Stimulated activated CD4-positive, alpha-beta T cell treated with anti-CD3 and anti-CD28 coated beads, Interleukin-15, amount 100 ng/mL, for 1 hour (primary cell): ENCODE measurements around the gene WNK1.
"Not testable (repeated sequence)": the region's sequence is repeated elsewhere in the genome, so short reads cannot be mapped to it uniquely, and the experiment has no call there.

Experiments
- DNase-seq, 2 donors: peaks; one replicate each; pipeline ENCODE4 v3.0.0-alpha.2; 2020; ENCODE audit warnings: low read depth in 1 of 2, low spot score in 1 of 2

Gene WNK1

GRCh38 chr12:907413-908185 lies 155.2 kb downstream of the WNK1 start:
- DNase-seq = no peak

DNA sequence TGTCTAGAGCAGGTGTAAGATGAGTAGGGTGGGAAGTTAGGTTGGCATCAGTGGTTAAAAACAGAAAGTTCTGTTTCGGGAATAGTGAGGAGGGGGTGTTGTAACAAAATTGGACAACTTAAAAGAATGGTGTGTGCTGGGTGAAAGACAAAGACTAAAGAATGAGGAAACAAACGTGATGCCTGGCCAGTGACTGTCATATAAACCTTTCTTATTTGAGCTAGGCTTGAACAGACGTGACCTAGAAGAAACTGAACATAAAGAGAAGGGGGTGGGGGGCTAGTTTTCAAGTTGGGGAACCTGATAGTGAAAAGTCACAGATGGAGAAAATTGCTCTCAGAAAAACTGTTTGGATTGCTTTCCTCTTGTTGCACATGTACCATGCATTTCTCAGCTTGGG lies 157.5 kb downstream of the WNK1 start:
- no peak for DNase-seq

DNA sequence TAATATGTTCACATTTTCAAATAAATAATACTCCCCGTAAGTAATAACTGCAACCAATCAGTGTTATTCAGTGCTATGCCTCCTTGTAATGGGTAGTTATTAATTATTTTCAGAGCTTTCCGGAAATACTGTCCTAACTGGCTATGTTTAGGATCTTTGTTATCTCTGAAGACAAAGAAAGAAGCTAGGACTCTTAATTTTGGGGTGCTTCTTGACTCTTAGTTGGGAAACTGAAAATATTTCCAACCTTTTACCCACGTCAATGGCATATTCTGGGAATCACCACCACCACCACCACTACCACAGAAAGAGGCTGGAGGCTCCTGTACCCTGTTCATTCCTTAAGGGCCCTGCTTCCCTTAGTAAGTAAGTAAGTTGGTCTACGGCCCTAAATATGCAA lies 158.0 kb downstream of the WNK1 start:
- DNase-seq = no peak

DNA sequence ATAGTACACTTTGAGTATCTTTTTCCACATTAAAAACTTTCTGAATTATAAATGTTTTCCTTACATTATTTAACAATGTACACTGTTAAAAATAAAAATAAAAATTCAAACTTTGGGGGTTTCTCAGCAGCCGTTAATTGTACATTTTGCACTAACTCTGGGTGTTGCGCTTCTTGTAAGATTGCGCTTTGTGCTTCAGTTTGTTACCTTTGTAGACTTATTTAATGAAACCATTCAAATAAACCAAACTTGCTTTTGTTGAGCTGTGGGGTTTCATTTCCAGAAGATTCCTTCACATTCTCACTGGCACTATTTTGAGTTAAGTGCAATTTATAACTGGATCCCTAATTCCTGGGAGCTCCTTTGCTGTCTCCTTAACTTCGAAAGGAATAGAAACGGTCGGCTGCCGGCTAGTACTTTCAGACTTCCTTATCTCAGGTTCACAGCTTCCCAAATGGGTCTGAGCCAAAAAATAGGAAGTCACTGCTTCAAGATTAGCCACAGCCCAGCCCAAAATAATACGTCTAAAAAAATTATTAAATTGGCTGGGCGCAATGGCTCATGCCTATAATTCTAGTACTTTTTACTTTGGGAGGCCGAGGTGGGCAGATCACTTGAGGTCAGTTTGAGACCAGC lies 158.9 kb downstream of the WNK1 start:
- no peak for DNase-seq

DNA sequence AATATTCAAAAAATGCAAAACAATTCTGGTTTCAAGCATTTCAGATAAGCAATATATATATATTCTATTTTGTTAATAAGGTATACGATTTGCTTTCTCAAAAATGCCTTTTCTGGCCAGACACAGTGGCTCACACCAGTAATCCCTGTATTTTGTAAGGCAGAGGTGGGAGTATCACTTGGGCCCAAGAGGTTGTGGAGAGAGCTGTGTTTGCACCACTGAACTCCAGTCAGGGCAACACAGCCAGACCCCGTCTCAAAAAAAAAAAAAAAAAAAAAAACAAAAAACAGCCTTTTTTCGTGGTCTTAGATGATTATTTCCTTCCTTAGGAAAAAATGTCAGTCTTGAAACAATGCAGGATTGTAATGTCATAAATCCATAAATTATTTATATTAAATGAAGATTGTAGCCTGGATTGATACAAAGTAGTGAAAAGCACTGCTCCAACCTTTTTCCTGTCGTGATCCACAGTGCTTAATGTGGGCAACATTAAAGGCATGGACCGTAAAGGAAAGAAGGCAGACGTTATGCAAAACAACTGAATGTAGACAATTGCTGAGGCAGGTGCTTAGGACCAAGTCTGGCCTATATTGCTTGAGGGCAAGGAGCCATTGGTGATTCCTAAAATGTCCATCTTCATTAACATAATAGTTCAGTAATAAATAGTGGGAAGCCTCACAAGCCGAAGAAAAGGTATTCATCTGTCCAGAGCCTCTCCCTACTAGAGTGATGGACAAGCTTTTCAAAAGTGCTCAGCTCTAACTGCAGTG lies 160.3 kb downstream of the WNK1 start:
- no peak for DNase-seq

GRCh38 chr12:913919-914698 lies 161.7 kb downstream of the WNK1 start:
- no peak for DNase-seq

GRCh38 chr12:915090-915489 lies 162.7 kb downstream of the WNK1 start:
- no peak for DNase-seq

DNA sequence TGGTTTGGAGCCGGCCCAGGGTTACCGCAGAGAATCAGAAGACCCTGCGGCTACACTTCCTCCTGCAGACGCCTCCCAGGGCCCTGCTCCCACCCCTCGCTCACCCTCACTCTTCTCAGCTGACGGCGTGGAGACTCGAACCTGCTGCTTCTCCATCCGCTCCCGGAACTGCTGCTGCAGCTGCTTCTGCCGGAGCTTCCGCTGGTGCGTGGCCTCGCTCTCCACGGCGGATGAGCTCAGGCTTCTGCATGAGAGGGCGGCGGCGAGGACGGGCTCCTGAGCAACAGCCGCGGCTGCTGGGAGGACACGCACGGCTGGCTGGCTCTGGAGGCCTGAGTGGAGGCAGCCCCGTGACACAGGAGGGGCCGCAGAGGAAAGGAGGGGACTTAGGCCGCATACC lies 163.9 kb downstream of the WNK1 start:
- DNase-seq = no peak

GRCh38 chr12:916712-917445 lies 164.5 kb downstream of the WNK1 start:
- DNase-seq = no peak

GRCh38 chr12:920676-921075 lies 168.3 kb downstream of the WNK1 start:
- DNase-seq = no peak

- no peak for DNase-seq
These were observed 169.9 kb downstream of the WNK1 start for GRCh38 chr12:922285-922684.

GRCh38 chr12:926641-927040 lies 174.3 kb downstream of the WNK1 start:
- no peak for DNase-seq

DNA sequence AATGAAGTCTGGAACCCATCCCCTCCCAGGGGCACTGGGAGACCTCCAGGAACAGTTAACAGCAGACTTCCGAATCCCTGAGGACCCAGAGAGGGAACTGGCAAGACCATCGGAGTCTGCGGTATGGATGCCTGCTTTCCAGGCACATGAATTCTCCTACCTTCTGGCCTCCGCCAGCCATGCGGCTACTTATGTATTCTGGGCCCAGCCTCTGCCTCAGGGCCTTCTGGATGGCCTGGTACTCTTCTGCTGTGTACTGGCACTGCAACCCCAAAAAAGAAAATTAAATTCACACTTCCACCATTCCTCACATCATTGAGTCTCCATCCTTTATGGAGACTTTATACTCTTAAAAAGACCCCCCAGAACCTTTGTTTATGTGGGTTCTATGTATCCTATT lies 178.7 kb downstream of the WNK1 start:
- DNase-seq = no peak

DNA sequence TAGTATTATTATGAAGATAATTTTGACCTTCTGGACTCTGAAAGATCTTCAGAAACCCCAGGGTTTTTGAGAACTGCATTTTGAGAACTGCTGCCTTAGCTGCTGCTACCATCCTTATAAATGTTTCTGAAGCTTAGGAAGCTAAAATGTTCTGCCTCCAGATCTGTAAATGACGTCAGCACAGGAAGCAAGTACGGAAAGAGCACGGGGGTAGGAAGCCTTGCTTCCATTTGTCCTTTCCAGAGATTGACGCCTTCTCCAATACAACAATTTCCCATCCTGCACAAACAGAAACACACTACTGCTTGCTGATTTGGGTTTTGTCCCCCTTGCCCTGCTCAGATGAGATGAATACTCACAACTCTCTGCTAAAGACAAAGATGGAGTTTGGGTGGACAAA lies 179.2 kb downstream of the WNK1 start:
- no peak for DNase-seq

DNA sequence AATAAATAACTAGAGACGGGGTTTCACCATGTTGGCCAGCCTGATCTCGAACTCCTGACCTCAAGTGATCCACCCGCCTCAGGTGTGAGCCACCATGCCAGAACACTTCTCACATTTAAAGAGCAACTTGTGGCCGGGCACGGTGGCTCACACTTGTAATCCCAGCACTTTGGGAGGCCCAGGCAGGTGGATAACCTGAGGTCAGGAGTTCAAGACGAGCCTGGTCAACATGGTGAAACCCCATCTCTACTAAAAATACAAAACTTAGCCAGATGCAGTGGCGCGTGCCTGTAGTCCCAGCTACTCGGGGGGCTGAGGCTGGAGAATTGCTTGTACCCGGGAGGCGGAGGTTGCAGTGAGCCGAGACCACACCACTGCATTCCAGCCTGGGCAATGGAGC lies 183.5 kb downstream of the WNK1 start:
- DNase-seq = not testable (repeated sequence)

GRCh38 chr12:936377-937345 lies 184.3 kb downstream of the WNK1 start:
- DNase-seq = no peak

DNA sequence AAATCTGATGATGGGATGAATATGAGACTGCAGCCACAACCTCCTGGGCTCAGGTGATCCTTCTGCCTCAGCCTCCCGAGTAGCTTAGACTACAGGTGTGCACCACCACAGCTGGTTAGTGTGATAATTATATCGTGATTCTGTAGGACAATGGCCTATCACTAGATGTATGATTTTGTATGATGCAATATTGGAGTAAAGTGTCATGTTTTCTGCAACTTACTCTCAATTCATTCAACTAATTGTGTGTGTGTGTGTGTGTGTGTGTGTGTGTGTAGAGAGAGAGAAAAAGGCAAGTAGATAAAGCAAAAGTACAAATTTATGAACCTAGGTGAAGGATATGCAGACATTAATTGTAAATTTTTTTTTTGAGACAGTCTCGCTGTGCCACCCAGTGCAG lies 186.4 kb downstream of the WNK1 start:
- no peak for DNase-seq

GRCh38 chr12:943051-943450 lies 190.7 kb downstream of the WNK1 start:
- no peak for DNase-seq

- no peak for DNase-seq
These were observed 191.8 kb downstream of the WNK1 start for GRCh38 chr12:944211-944610.

DNA sequence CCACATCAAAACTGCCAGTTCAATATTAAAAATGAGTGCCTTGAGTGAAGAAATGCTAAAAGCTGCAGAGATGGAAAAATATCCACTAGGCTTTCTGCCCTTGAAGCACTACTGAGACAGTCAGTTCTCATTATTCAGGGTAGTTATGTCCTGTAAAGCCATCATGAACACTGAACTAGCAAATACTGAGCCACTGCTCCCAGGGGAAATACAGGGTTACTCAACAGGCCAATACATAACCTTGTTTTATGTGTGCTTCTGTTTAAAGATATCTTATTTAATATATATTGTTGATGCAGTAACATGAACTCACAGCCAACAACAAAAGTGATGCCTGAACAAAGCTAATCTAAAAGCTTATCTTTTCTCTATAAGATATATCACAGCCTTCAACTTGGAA lies 193.8 kb downstream of the WNK1 start:
- no peak for DNase-seq
